HepG2 (cell line): ENCODE results near the gene SMAD3. TPM values are rescaled to one million over a fixed set of nuclear protein-coding genes. Genes with fewer than 3 reads are reported as not detected.

Experiments
- BCL6 ChIP-seq: IDR thresholded peaks from 2 replicates; pipeline ENCODE4 v1.6.1; 2016; ENCODE audit warnings: missing genetic modification reagents, missing compliant biosample characterization
- BORCS8-MEF2B ChIP-seq: sonication (generic); formaldehyde crosslinking; IDR thresholded peaks from 2 replicates; pipeline ENCODE4 v1.8.0; 2022; ENCODE audit warnings: mild to moderate bottlenecking, missing genetic modification reagents
- CREM ChIP-seq, 2 experiments: sonication (generic) in 1 of 2; formaldehyde crosslinking in 1 of 2; IDR thresholded peaks; 2 replicates each; pipeline versions ENCODE4 v1.4.0 to v1.6.1; 2016 to 2020; ENCODE audit warnings: antibody characterized with exemption in 1 of 2, mild to moderate bottlenecking in 1 of 2, missing genetic modification reagents in 1 of 2
- NCOR1 ChIP-seq: fragments of 200-600 bp; sonication (generic); IDR thresholded peaks from 2 replicates; pipeline ENCODE4 v1.7.0; 2017; ENCODE audit warnings: antibody characterized with exemption, low read length, borderline replicate concordance
- SP4 ChIP-seq: sonication (generic); formaldehyde crosslinking; IDR thresholded peaks from 2 replicates; pipeline ENCODE4 v1.8.1; 2023; ENCODE audit warnings: mild to moderate bottlenecking, missing genetic modification reagents
- TFAP4 ChIP-seq: sonication (generic); IDR thresholded peaks from 2 replicates; pipeline ENCODE4 v1.6.1; 2016; ENCODE audit warnings: low read depth, borderline replicate concordance
- ZFP90 ChIP-seq: sonication (generic); formaldehyde crosslinking; IDR thresholded peaks from 2 replicates; pipeline ENCODE4 v1.8.0; 2022; ENCODE audit warnings: missing genetic modification reagents, mild to moderate bottlenecking, inconsistent platforms, borderline replicate concordance
- ZNF331 ChIP-seq: sonication (generic); formaldehyde crosslinking; IDR thresholded peaks from 2 replicates; pipeline ENCODE4 v1.4.0; 2020; ENCODE audit warnings: missing genetic modification reagents
- ZNF530 ChIP-seq: sonication (generic); formaldehyde crosslinking; IDR thresholded peaks from 2 replicates; pipeline ENCODE4 v1.5.0; 2020; ENCODE audit warnings: low read depth, mild to moderate bottlenecking, missing genetic modification reagents
- ZNF768 ChIP-seq: sonication (generic); formaldehyde crosslinking; IDR thresholded peaks from 2 replicates; pipeline ENCODE4 v1.4.0; 2020; ENCODE audit warnings: missing genetic modification reagents
- polyA plus RNA-seq, 8 experiments: library from polyadenylated mRNA; depleted of rRNA in 3 of 8; stranded (reverse) in 7 of 8; unstranded in 1 of 8; fragments of >200 nt; fragmentation: Illumina TruSeq in 4 of 8; extraction: Trizol in 4 of 8; gene quantifications; 2 replicates each; pipeline versions ENCODE4 v1.2.1 to v1.2.3, GENCODE V29; 2011 to 2016; ENCODE audit warnings: low read depth in 4 of 8, missing spikeins in 1 of 8, mixed read lengths in 1 of 8; ENCODE audit not compliant: insufficient read depth in 1 of 8
- total RNA-seq, 5 experiments: library from RNA; depleted of rRNA; stranded (reverse); fragments of >200 nt; fragmentation: Illumina TruSeq; extraction: Trizol; gene quantifications; 2 replicates each; pipeline ENCODE4 v1.2.3, GENCODE V29; 2016; ENCODE audit warnings: low read depth in 1 of 5
- TF ChIP-seq, protein P1 (sequence below): sonication (generic); formaldehyde crosslinking; IDR thresholded peaks from 2 replicates; pipeline ENCODE4 v1.4.0; 2020; ENCODE audit warnings: missing genetic modification reagents

SMAD3 gene
- total and polyA plus RNA-seq, 2 of the 13 experiments (the other 11 are each of a cell fraction or from before 2014, with no cell fraction given): 8.6 to 56.3 TPM

DNA sequence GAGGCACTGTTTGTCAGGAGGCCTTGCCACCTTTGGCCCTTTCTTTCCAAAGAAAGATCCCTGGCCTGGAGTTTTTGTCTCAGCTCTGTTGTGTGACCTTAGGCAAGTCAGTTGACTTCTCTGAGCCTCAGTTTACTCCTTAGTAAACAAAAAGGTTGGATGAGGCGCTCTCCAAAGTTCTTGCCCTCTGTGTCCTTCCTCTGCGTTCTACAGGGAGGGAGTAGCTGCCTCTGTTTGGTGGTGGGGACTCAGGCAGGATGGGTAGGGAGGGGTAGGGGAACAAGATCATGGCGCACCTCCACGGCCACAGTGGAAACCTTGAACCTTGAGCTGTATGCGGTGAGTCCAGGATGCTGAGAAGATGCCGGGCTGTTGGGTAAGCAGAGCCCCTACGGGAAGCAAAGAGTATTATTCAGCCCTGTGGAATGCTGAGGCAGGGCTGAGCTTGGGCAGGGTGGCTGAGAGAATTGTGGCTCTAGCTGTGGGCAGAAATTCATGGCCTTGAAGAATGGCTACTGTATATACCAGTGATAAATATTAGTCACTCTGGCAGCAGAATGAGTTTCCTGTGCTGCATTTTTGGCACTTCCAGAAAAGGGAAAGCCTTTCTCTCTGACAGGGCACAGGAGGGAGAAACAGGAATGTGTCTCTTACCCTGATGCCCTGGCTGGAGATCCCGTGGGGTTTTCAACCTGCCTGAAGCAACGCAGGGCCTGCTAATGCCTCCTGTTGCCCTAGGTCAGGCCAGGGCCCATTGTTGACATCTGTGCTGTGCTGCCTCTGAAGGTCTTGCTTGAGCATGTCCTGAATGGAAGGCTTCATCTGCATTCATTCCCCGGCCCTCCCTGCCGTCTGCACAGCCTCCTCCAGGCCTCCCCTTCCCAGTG is 39.9 kb downstream of the SMAD3 start (continued):
- TF ChIP-seq TFAP4 (no peak), ZNF331 (CRISPR knock-in tag) (peak; percentile 72; the same call in 1 of the 2 replicates), ZFP90 (CRISPR knock-in tag) (no peak), ZNF530 (CRISPR knock-in tag) (no peak), NCOR1 (peak; percentile 72; the same call in 1 of the 2 replicates), CREM (IDR thresholded peaks at IDR 0.05) (peak; percentile 55), CREM (CRISPR knock-in tag; IDR thresholded peaks at IDR 0.05) (no peak), ZNF768 (peak; percentile 45; the same call in 1 of the 2 replicates), BORCS8-MEF2B (CRISPR knock-in tag) (0 out of 2 replicates have a peak, but pooled peaks have one; percentile 27), BCL6 (peak; percentile 35; the same call in 1 of the 2 replicates), SP4 (CRISPR knock-in tag) (no peak)
- TF ChIP-seq, protein P1, sequence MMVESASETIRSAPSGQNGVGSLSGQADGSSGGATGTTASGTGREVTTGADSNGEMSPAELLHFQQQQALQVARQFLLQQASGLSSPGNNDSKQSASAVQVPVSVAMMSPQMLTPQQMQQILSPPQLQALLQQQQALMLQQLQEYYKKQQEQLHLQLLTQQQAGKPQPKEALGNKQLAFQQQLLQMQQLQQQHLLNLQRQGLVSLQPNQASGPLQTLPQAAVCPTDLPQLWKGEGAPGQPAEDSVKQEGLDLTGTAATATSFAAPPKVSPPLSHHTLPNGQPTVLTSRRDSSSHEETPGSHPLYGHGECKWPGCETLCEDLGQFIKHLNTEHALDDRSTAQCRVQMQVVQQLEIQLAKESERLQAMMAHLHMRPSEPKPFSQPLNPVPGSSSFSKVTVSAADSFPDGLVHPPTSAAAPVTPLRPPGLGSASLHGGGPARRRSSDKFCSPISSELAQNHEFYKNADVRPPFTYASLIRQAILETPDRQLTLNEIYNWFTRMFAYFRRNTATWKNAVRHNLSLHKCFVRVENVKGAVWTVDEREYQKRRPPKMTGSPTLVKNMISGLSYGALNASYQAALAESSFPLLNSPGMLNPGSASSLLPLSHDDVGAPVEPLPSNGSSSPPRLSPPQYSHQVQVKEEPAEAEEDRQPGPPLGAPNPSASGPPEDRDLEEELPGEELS (CRISPR knock-in tag): peak; percentile 87
